ENCODE results near the gene C17orf107.
"Not testable (repeated sequence)": the region's sequence is repeated elsewhere in the genome, so short reads cannot be mapped to it uniquely, and the experiment has no call there.

C17orf107 gene

DNA sequence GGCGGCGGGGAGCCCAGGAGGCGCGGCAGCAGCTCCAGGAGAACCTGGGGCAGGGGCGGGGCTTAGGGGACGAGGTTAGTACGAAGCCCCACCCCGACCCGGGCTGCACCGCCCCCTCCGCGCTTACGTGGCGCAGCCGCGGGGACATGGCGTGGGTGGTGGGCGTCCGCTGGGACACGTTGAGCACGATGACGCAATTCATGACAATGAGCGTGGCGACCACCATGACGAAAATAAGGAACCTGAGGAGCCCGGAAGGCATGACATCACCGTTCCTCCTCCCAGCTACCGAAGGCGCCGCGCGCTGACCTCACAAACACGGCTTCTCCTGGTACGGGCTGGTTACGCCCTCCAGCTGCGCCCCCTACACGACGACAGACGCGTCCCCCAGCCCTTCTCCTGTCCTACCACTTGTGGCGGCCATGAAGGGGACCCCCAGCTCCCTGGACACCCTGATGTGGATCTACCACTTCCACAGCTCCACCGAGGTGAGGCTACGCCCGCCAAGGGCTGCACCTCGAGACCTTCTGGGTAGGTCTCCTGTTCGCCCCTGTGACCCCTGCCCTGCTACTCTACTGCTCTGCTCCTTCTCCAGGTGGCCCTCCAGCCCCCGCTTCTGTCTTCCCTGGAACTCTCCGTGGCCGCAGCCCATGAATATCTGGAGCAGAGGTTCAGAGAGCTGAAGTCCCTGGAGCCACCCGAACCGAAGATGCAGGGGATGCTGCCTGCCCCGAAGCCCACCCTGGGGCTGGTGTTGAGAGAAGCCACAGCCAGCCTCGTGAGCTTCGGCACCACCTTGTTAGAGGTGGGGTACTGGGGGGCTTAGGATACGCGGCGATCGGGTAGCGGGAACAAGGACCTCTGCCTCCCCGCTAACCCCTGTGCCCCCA, at the start of gene C17orf107:
Gene C17orf107 (plus strand): TSS at position 196 of the 890 bp plus-strand sequence. CDS start 227 bp downstream, at position 423.
- DNase-seq = no peak

- no peak for DNase-seq
Observed at GRCh38 chr17:4850246-4850645, 49.1 kb upstream of the C17orf107 start.

GRCh38 chr17:4851084-4851483, 48.3 kb upstream of the C17orf107 start:
- DNase-seq = no peak

GRCh38 chr17:4852567-4853207, 46.6 kb upstream of the C17orf107 start:
- no peak for DNase-seq

DNA sequence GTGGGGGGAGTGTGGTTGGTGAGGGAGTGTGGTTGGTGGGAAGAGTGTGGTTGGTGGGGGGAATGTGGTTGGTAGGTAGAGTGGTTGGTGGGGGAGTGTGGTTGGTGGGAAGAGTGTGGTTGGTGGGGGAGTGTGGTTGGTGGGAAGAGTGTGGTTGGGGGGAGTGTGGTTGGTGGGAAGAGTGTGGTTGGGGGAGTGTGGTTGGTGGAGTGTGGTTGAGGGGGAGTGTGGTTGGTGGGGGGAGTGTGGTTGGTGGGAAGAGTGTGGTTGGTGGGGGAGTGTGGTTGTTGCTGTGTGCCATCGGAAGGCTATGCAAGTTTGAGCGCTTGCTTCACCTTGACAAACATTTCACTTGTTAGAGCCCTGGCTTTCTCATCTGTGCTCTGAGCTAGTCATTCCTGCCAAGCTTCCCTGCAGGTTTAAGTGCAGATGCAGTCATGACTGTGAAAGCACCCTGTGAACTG, 46.1 kb upstream of the C17orf107 start:
- DNase-seq = no peak

GRCh38 chr17:4854111-4854681, 45.1 kb upstream of the C17orf107 start:
- DNase-seq = no peak

DNA sequence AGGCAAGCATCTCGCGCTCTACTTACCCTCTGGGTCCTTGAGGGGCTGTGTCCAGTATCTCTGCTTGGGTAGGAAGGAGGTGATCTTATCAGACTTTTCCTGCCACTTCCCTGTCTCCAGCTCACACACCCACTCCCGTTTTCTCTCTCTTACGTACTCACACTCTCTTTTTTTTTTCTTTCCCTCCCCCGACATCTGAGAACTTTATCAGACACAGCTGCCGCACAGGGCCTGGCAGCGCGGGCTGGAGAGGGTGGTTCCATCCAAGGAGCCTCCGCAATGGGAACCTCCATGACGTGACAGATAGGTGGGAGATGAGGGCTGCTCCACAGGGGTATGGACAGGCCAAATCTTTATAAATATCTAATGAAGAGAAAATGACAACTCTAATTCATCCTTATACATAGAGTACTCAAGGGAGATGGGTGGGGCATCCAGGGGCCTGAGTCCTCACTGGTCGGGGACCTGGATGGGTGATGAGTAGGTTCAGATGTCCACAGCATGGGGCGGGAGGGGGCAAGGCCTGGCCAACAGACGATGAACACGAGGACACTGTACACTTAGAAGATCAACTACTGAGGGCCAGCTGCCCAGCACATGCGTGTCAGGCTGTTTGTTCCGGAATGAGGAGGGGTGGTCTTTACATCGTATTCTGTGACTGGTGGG, 42.9 kb upstream of the C17orf107 start:
- no peak for DNase-seq

GRCh38 chr17:4856937-4857314, 42.4 kb upstream of the C17orf107 start:
- DNase-seq = no peak

GRCh38 chr17:4857347-4857746, 42.0 kb upstream of the C17orf107 start:
- not testable (repeated sequence) for DNase-seq

GRCh38 chr17:4858068-4858881, 41.1 kb upstream of the C17orf107 start:
- DNase-seq = no peak

GRCh38 chr17:4858882-4859260, 40.5 kb upstream of the C17orf107 start:
- DNase-seq = no peak

DNA sequence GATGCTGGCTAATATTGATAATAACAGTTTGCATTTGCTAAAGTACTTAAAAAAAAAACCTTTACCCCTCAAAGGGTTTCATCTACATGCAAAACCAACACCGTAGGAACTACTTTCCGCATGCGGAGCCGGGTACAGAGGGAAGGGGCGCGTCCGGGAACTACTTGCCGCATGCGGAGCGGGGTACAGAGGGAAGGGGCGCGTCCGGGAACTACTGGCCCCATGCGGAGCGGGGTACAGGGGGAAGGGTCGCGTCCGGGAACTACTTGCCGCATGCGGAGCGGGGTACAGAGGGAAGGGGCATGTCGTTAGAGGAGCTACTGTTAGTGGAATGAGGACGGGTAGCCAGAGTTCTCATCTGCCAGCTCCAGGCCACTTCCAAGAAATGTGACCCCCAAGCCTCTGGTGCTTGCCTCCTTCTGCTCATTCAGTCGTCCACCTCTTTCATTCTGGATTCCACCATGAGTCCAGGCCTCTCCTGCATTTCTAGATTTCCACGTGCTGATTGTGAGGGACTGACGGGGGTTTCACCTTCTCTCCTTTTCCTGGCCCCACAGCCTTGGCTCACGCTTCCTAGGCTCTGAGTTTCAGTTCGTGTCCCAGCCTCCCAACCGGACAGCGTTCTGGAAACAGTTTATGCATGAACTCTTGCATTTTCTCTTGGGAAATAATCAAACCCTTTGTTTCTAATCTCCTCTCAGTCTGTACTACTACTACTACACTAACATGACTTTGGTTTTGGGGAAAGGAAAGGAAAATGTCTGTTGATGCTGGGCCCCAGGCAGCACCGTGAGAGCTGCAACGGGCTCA, 39.3 kb upstream of the C17orf107 start:
- no peak for DNase-seq

- DNase-seq = no peak
Observed at GRCh38 chr17:4860651-4861050, 38.7 kb upstream of the C17orf107 start.

- DNase-seq = no peak
Observed at GRCh38 chr17:4861052-4861451, 38.3 kb upstream of the C17orf107 start.

DNA sequence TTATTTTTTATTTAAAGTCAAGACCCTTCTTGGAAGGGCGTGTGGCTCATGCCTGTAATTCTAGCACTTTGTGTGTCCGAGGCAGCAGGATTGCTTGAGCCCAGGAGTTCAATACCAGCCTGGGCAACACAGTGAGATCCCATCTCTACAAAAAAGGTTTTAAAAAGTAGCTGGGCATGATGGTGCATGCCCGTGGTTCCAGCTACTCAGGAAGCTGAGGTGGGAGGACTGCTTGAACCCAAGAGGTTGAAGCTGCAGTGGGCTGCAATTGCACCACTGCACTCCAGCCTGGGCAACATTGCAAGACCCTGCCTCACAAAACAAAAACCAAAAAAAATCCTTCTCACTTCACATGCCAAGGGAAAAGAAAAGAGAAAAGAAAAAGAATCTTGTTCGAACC, 36.6 kb upstream of the C17orf107 start:
- DNase-seq = no peak

DNA sequence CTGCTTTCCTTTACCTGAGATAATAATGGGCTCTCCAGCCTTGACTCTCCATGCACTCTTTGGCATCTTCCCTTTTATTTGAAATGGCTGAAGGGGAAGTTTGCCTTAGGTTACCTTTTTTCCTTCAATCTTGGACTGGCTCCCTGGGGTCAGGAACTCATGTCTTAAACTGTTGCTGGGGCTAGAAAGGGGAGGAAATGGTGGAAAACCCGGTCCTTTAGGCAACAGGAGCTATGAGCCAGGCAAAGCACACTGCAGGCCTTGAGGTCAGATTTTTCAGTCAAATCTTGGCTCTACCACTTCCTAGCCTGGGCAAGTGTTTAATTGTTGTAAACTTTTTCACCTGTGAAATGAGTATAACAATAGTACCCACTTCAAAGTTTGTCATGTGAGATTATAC, 36.0 kb upstream of the C17orf107 start:
- DNase-seq = no peak

- DNase-seq = not testable (repeated sequence)
Observed at GRCh38 chr17:4867535-4867934, 31.8 kb upstream of the C17orf107 start.

GRCh38 chr17:4869058-4869998, 30.0 kb upstream of the C17orf107 start:
- not testable (repeated sequence) for DNase-seq

- no peak for DNase-seq
Observed at GRCh38 chr17:4870855-4871254, 28.5 kb upstream of the C17orf107 start.

DNA sequence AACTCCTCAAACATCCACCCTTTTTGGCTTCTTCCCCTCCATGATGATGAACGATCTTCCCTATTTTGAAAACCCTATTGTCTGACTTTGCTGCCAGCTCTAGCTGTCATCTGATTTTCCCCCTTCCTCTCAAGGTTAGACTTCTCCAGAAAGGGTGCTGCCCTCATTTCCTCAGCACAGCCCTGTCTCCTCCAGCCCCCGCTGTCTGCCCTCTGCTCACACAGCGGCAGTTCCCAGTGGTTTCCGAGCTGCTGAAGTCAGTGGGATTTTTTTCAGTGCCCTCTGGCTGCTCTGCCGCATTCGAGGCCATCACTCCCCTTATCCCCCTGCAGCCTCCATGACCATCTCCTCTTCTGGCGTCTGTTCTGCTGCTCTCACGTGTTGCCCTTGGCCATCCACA, 26.6 kb upstream of the C17orf107 start:
- no peak for DNase-seq
